Measurements from ENCODE around the gene KCNQ1.

The KCNQ1 gene

GRCh38 chr11:2425506-2425905, 19.3 kb upstream of the KCNQ1 start:
- no peak for DNase-seq (ENCODE audit: low read depth in 2 of 2)

- no peak for DNase-seq (ENCODE audit: low read depth in 2 of 2)
Observed at GRCh38 chr11:2426221-2426620, 18.6 kb upstream of the KCNQ1 start.

- no peak for DNase-seq (ENCODE audit: low read depth in 2 of 2)
Observed at GRCh38 chr11:2426826-2427521, 17.8 kb upstream of the KCNQ1 start.

- no peak for DNase-seq (ENCODE audit: low read depth in 2 of 2)
Observed at GRCh38 chr11:2427721-2428321, 17.0 kb upstream of the KCNQ1 start.

GRCh38 chr11:2428322-2428795, 16.4 kb upstream of the KCNQ1 start:
- peak; percentile 51 to 72 for DNase-seq (ENCODE audit: low read depth in 2 of 2)

- DNase-seq (ENCODE audit: low read depth in 2 of 2), result no peak
Observed at GRCh38 chr11:2431395-2431794, 13.4 kb upstream of the KCNQ1 start.

GRCh38 chr11:2432171-2432621, 12.6 kb upstream of the KCNQ1 start:
- no peak for DNase-seq (ENCODE audit: low read depth in 2 of 2)

GRCh38 chr11:2432628-2433071, 12.2 kb upstream of the KCNQ1 start:
- DNase-seq (ENCODE audit: low read depth in 2 of 2), result no peak

GRCh38 chr11:2433106-2433925, 11.5 kb upstream of the KCNQ1 start:
- DNase-seq (ENCODE audit: low read depth in 2 of 2), result no peak

GRCh38 chr11:2434008-2434407, 10.8 kb upstream of the KCNQ1 start:
- DNase-seq (ENCODE audit: low read depth in 2 of 2), result no peak

GRCh38 chr11:2434506-2435255, 10.1 kb upstream of the KCNQ1 start:
- no peak for DNase-seq (ENCODE audit: low read depth in 2 of 2)

GRCh38 chr11:2435288-2436012, 9.4 kb upstream of the KCNQ1 start:
- no peak for DNase-seq (ENCODE audit: low read depth in 2 of 2)

GRCh38 chr11:2436013-2436520, 8.7 kb upstream of the KCNQ1 start:
- DNase-seq (ENCODE audit: low read depth in 2 of 2), result no peak

- DNase-seq (ENCODE audit: low read depth in 2 of 2), result no peak
Observed at GRCh38 chr11:2436521-2437031, 8.2 kb upstream of the KCNQ1 start.

- no peak for DNase-seq (ENCODE audit: low read depth in 2 of 2)
Observed at GRCh38 chr11:2437516-2437915, 7.3 kb upstream of the KCNQ1 start.

GRCh38 chr11:2439820-2440219, 5.0 kb upstream of the KCNQ1 start:
- DNase-seq (ENCODE audit: low read depth in 2 of 2), result no peak

GRCh38 chr11:2440646-2441045, 4.2 kb upstream of the KCNQ1 start:
- no peak for DNase-seq (ENCODE audit: low read depth in 2 of 2)

GRCh38 chr11:2441171-2441570, 3.6 kb upstream of the KCNQ1 start:
- no peak for DNase-seq (ENCODE audit: low read depth in 2 of 2)

GRCh38 chr11:2442589-2442988, 2.2 kb upstream of the KCNQ1 start:
- no peak for DNase-seq (ENCODE audit: low read depth in 2 of 2)

GRCh38 chr11:2443406-2443805, 1.4 kb upstream of the KCNQ1 start:
- DNase-seq (ENCODE audit: low read depth in 2 of 2), result no peak

Data from stimulated activated CD8-positive, alpha-beta memory T cell treated with anti-CD3 and anti-CD28 coated beads, Interleukin-15, amount 100 ng/mL, for 4 hours (primary cell).